HPDE6-E6E7 (cell line): ENCODE data around the gene ARPP21.
"Not testable (repeated sequence)": the region's sequence is repeated elsewhere in the genome, so short reads cannot be mapped to it uniquely, and the experiment has no call there.

Experiments
- DNase-seq: peaks from one replicate; pipeline ENCODE4 v3.0.0; 2011; ENCODE audit warnings: missing footprints; ENCODE audit errors: extremely low spot score

Gene ARPP21

GRCh38 chr3:35780800-35781199, 141.5 kb downstream of the ARPP21 start:
- no peak for DNase-seq

GRCh38 chr3:35781558-35781957, 142.2 kb downstream of the ARPP21 start:
- no peak for DNase-seq

- DNase-seq = no peak
Observed at GRCh38 chr3:35782355-35782754, 143.0 kb downstream of the ARPP21 start.

GRCh38 chr3:35784169-35784568, 144.8 kb downstream of the ARPP21 start:
- DNase-seq = no peak

GRCh38 chr3:35785234-35785888, 146.0 kb downstream of the ARPP21 start:
- no peak for DNase-seq

GRCh38 chr3:35787936-35788335, 148.6 kb downstream of the ARPP21 start:
- DNase-seq = no peak

- no peak for DNase-seq
Observed at GRCh38 chr3:35789042-35789831, 149.9 kb downstream of the ARPP21 start.

- no peak for DNase-seq
Observed at GRCh38 chr3:35790764-35791163, 151.4 kb downstream of the ARPP21 start.

- DNase-seq = no peak
Observed at GRCh38 chr3:35793667-35794066, 154.3 kb downstream of the ARPP21 start.

GRCh38 chr3:35800960-35801459, 161.7 kb downstream of the ARPP21 start:
- DNase-seq = no peak

- no peak for DNase-seq
Observed at GRCh38 chr3:35814531-35814930, 175.2 kb downstream of the ARPP21 start.

- not testable (repeated sequence) for DNase-seq
Observed at GRCh38 chr3:35815796-35816195, 176.5 kb downstream of the ARPP21 start.

GRCh38 chr3:35817216-35817615, 177.9 kb downstream of the ARPP21 start:
- DNase-seq = no peak

- DNase-seq = no peak
Observed at GRCh38 chr3:35832140-35832571, 192.8 kb downstream of the ARPP21 start.
